ENCODE data around the gene PCGF1. TPM values are rescaled to one million over a fixed set of nuclear protein-coding genes. Genes with fewer than 3 reads are reported as not detected.

Gene PCGF1
- total and polyA plus RNA-seq, 2 of the 13 experiments (the other 11 are each of a cell fraction or from before 2014, with no cell fraction given), result 20.4 to 22.6 TPM

- TF ChIP-seq ZNF180 (CRISPR knock-in tag; IDR thresholded peaks at IDR 0.05; ENCODE audit: borderline replicate concordance, low read depth) (no peak), NFE2L2 (IDR thresholded peaks at IDR 0.05; ENCODE audit: low read length) (no peak), SMARCC2 (IDR thresholded peaks at IDR 0.05) (no peak), USF2 (IDR thresholded peaks at IDR 0.05; ENCODE audit: low read depth, low read length) (no peak), USF2 (CRISPR knock-in tag; IDR thresholded peaks at IDR 0.05; ENCODE audit: borderline replicate concordance) (no peak), ZNF747 (CRISPR knock-in tag; IDR thresholded peaks at IDR 0.05; ENCODE audit: borderline replicate concordance) (peak; percentile 56; the same call in 1 of the 2 replicates), RAD51 (IDR thresholded peaks at IDR 0.05; ENCODE audit: borderline replicate concordance) (no peak), ISX (CRISPR knock-in tag; conservative IDR thresholded peaks at IDR 0.05) (no peak), ZNF235 (CRISPR knock-in tag; IDR thresholded peaks at IDR 0.05; ENCODE audit: borderline replicate concordance) (no peak), ZNF512B (CRISPR knock-in tag; IDR thresholded peaks at IDR 0.05; ENCODE audit: borderline replicate concordance) (0 out of 2 replicates have a peak, but pooled peaks have one; percentile 55), TEF (CRISPR knock-in tag; IDR thresholded peaks at IDR 0.05) (no peak), ZNF724P (CRISPR knock-in tag; IDR thresholded peaks at IDR 0.05; ENCODE audit: borderline replicate concordance) (no peak), ZNF781 (CRISPR knock-in tag; IDR thresholded peaks at IDR 0.05; ENCODE audit: borderline replicate concordance, not compliant biosample characterization) (peak; percentile 42), POLR2AphosphoS2 (IDR thresholded peaks at IDR 0.05; ENCODE audit: low read depth, low read length) (no peak), ZNF496 (CRISPR knock-in tag; IDR thresholded peaks at IDR 0.05; ENCODE audit: insufficient replicate concordance) (no peak), ZNF234 (CRISPR knock-in tag; conservative IDR thresholded peaks at IDR 0.05) (no peak), ZNF672 (CRISPR knock-in tag; IDR thresholded peaks at IDR 0.05) (peak; percentile 91), ZNF224 (CRISPR knock-in tag; IDR thresholded peaks at IDR 0.05) (no peak)
- TF ChIP-seq, protein P1, sequence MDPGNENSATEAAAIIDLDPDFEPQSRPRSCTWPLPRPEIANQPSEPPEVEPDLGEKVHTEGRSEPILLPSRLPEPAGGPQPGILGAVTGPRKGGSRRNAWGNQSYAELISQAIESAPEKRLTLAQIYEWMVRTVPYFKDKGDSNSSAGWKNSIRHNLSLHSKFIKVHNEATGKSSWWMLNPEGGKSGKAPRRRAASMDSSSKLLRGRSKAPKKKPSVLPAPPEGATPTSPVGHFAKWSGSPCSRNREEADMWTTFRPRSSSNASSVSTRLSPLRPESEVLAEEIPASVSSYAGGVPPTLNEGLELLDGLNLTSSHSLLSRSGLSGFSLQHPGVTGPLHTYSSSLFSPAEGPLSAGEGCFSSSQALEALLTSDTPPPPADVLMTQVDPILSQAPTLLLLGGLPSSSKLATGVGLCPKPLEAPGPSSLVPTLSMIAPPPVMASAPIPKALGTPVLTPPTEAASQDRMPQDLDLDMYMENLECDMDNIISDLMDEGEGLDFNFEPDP (CRISPR knock-in tag; conservative IDR thresholded peaks at IDR 0.05), result no peak
- TF ChIP-seq, protein P2, sequence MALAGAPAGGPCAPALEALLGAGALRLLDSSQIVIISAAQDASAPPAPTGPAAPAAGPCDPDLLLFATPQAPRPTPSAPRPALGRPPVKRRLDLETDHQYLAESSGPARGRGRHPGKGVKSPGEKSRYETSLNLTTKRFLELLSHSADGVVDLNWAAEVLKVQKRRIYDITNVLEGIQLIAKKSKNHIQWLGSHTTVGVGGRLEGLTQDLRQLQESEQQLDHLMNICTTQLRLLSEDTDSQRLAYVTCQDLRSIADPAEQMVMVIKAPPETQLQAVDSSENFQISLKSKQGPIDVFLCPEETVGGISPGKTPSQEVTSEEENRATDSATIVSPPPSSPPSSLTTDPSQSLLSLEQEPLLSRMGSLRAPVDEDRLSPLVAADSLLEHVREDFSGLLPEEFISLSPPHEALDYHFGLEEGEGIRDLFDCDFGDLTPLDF (CRISPR knock-in tag; IDR thresholded peaks at IDR 0.05), result no peak
These were observed 18.6 kb downstream of the PCGF1 start (continued) for GRCh38 chr2:74488643-74489481.
